Astrocyte of the cerebellum (primary cell): ENCODE measurements around the gene WTAP.

Source experiments
- DNase-seq: peaks from one replicate; pipeline ENCODE4 v3.0.0-alpha.2; 2011; ENCODE audit warnings: low read depth
- H3K4me3 ChIP-seq: 2 replicates; pipeline ENCODE4 v1.5.1; 2011; ENCODE audit warnings: mild to moderate bottlenecking, low read depth, low read length, moderate library complexity
- in situ Hi-C: cut with HindIII; loops from 2 replicates; pipeline ENCODE4 v1.10.0; 2017; ENCODE audit warnings: low sequenced_read_pairs
- TF ChIP-seq, protein P1 (sequence below): IDR thresholded peaks from 2 replicates; pipeline ENCODE4 v1.5.1; 2012; ENCODE audit warnings: low read length, low read depth, moderate library complexity, mild to moderate bottlenecking; ENCODE audit errors: missing control alignments

WTAP gene

DNA sequence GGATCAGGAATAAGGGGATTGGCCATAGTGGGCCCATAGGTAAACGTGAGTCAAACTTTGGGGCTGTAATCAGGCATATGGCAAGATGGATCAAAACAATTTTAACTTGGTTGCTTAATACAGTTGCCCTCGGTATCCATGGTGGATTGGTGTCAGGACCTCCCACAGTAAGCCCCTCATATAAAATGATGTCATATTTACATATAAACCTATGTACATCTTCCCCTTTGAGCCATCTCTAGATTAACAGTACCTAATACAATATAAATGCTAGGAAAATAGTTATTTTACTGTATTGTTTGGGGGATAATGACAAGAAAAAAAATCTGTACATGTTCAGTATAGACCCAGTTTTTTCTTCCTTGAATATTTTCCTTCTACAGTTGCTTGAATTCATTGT lies 27.1 kb downstream of the WTAP start:
- TF ChIP-seq, protein P1, sequence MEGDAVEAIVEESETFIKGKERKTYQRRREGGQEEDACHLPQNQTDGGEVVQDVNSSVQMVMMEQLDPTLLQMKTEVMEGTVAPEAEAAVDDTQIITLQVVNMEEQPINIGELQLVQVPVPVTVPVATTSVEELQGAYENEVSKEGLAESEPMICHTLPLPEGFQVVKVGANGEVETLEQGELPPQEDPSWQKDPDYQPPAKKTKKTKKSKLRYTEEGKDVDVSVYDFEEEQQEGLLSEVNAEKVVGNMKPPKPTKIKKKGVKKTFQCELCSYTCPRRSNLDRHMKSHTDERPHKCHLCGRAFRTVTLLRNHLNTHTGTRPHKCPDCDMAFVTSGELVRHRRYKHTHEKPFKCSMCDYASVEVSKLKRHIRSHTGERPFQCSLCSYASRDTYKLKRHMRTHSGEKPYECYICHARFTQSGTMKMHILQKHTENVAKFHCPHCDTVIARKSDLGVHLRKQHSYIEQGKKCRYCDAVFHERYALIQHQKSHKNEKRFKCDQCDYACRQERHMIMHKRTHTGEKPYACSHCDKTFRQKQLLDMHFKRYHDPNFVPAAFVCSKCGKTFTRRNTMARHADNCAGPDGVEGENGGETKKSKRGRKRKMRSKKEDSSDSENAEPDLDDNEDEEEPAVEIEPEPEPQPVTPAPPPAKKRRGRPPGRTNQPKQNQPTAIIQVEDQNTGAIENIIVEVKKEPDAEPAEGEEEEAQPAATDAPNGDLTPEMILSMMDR, result no peak
- DNase-seq, result no peak
- in situ Hi-C loops, result no loop called here
- H3K4me3 ChIP-seq, result no peak overlapping the region

DNA sequence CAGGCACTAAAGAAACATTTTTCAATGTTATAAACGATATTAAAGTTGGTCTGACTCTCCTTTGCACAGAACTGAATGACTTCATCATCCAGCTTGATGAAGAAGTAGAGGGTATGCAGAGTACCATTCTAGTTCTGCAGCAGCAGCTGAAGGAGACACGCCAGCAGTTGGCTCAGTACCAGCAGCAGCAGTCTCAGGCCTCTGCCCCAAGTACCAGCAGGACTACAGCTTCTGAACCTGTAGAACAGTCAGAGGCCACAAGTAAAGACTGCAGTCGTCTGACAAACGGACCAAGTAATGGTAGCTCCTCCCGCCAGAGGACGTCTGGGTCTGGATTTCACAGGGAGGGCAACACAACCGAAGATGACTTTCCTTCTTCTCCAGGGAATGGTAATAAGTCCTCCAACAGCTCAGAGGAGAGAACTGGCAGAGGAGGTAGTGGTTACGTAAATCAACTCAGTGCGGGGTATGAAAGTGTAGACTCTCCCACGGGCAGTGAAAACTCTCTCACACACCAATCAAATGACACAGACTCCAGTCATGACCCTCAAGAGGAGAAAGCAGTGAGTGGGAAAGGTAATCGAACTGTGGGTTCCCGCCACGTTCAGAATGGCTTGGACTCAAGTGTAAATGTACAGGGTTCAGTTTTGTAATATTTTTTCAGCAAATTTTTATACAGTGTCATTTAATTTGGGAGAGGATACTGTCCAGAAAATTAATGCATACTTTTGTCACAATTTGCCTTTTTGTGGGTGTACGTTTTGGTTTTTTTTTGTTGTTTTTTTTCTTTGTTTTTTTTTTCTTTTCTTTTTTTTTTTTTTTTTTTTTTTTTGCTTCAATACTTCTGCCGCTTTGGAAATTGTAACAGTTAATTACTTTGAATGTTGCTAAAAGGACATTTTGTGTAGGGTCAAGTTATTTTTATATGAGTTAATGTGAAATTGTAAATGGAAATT lies 27.9 kb downstream of the WTAP start:
- no peak for DNase-seq
- no peak overlapping the region for H3K4me3 ChIP-seq
- TF ChIP-seq, protein P1, result no peak
- in situ Hi-C loops, result no loop called here

GRCh38 chr6:159756508-159756907 lies 29.2 kb downstream of the WTAP start:
- no peak for DNase-seq
- TF ChIP-seq, protein P1, result no peak
- H3K4me3 ChIP-seq, result no peak overlapping the region
- in situ Hi-C loops, result no loop called here

GRCh38 chr6:159758031-159759001 lies 31.0 kb downstream of the WTAP start:
- in situ Hi-C loops, result no loop called here
- peak; percentile 6 for DNase-seq
- no peak overlapping the region for H3K4me3 ChIP-seq
- TF ChIP-seq, protein P1, result peak; percentile 35

DNA sequence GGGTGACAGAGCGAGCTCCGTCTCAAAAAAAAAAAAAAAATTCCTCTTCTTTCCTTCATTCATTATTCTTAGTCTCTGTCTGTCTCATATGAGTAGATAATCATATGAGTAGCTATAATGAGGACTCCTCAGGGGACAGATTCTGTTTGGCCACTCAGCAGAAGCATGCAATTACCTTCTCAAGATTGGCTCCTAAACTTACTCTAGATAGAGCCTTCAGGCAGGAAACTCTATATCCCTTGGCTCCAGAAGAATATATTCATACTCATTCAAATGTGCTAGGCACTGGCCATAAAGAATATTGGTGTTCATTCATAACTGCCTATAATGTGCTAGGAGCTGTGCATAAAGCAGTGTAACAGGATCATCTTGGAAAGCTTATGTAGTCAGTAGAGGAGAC lies 32.3 kb downstream of the WTAP start:
- in situ Hi-C loops, result no loop called here

GRCh38 chr6:159760602-159761057 lies 33.3 kb downstream of the WTAP start:
- TF ChIP-seq, protein P1, result no peak
- peak; percentile 64 for DNase-seq
- peak overlapping the region; percentile 76 for H3K4me3 ChIP-seq
- in situ Hi-C loops, result no loop called here

More for the DNA sequence above, 32.3 kb downstream of the WTAP start:
- DNase-seq, result no peak
- TF ChIP-seq, protein P1, result no peak
- no peak overlapping the region for H3K4me3 ChIP-seq
